Natural killer cell (primary cell): ENCODE data around the gene DUSP3. TPM values are rescaled to one million over a fixed set of nuclear protein-coding genes. Genes with fewer than 3 reads are reported as not detected.

Experiments
- ATAC-seq, 3 donors: fragments of 150-1000 bp in 2 of 3; fragments of 200-7000 bp in 1 of 3; cut with Tn5 transposase; 1 replicate in 1 of 3; 2 replicates in 2 of 3; pipeline ENCODE4 v1.10.0; 2021; ENCODE audit warnings: mild to moderate bottlenecking in 2 of 3, moderate library complexity in 2 of 3
- DNase-seq, 2 donors: peaks; one replicate each; pipeline versions ENCODE4 v3.0.0 to v3.0.0-alpha.2; 2013 to 2021; ENCODE audit warnings: mixed read lengths in 1 of 2
- H3K27ac ChIP-seq: one replicate; pipeline ENCODE4 v1.5.1; 2013; ENCODE audit warnings: mild to moderate bottlenecking, low read length
- H3K27me3 ChIP-seq: one replicate; pipeline ENCODE4 v1.6.1; 2013; ENCODE audit warnings: low read length; ENCODE audit not compliant: control insufficient read depth, insufficient read depth
- H3K36me3 ChIP-seq: one replicate; pipeline ENCODE4 v1.6.1; 2013; ENCODE audit warnings: low read length; ENCODE audit not compliant: control insufficient read depth, insufficient read depth
- H3K4me1 ChIP-seq: one replicate; pipeline ENCODE4 v1.6.1; 2013; ENCODE audit warnings: low read length; ENCODE audit not compliant: control insufficient read depth, insufficient read depth
- H3K4me3 ChIP-seq: one replicate; pipeline ENCODE4 v1.5.1; 2013; ENCODE audit warnings: low read length
- H3K9me3 ChIP-seq: one replicate; pipeline ENCODE4 v1.6.1; 2013; ENCODE audit warnings: low read length; ENCODE audit not compliant: control insufficient read depth, insufficient read depth
- H3K27ac Mint-ChIP-seq, 2 donors: one replicate each; pipeline ENCODE4 v1.8.0; 2022; ENCODE audit warnings: mild to moderate bottlenecking in 2 of 2, mixed read lengths in 2 of 2, moderate library complexity in 1 of 2
- H3K27me3 Mint-ChIP-seq, 2 donors: one replicate each; pipeline ENCODE4 v1.8.0; 2022; ENCODE audit warnings: low read depth in 2 of 2, mixed read lengths in 2 of 2
- H3K36me3 Mint-ChIP-seq: one replicate; pipeline ENCODE4 v1.8.0; 2022; ENCODE audit warnings: mixed read lengths
- H3K4me1 Mint-ChIP-seq, 2 donors: one replicate each; pipeline ENCODE4 v1.8.0; 2022; ENCODE audit warnings: mixed read lengths in 2 of 2
- H3K4me3 Mint-ChIP-seq: one replicate; pipeline ENCODE4 v1.8.0; 2022; ENCODE audit warnings: mild to moderate bottlenecking, moderate library complexity, mixed read lengths
- H3K9me3 Mint-ChIP-seq, 2 donors: one replicate each; pipeline ENCODE4 v1.8.0; 2022; ENCODE audit warnings: mixed read lengths in 2 of 2
- CTCF ChIP-seq: fragments of 200-600 bp; IDR thresholded peaks from one replicate; pipeline ENCODE4 v1.8.0; 2022; ENCODE audit warnings: antibody characterized with exemption
- WGBS: methylation state at CpG from one replicate; pipeline ENCODE4 v1.1.7; 2013; ENCODE audit warnings: missing lambda C conversion rate; ENCODE audit not compliant: insufficient coverage; 5-methylcytosine and 5-hydroxymethylcytosine counted together
- intact Hi-C: fragments of 100-400 bp; cut with micrococcal nuclease; formaldehyde crosslinking; loops from one replicate; pipeline ENCODE4 v1.14.2; 2022
- total RNA-seq, 4 donors: library from RNA; stranded (reverse); fragments of 120-200 nt in 1 of 4; gene quantifications; one replicate each; pipeline versions ENCODE4 v1.2.3 to v1.2.4, GENCODE V29; 2013 to 2022

Gene DUSP3
- total RNA-seq, 3 donors from 2014 or later (not counting 1 experiment from before 2014, with no cell fraction given) = 6.3 to 15.9 (median 12.9) TPM

GRCh38 chr17:43740541-43740940 is 38.2 kb downstream of the DUSP3 start:
- Histone ChIP-seq H3K27me3 (no peaks in the 10 kb centered on the region), H3K4me1 (no peaks in the 10 kb centered on the region), H3K4me3 (no peak overlapping the region), H3K36me3 (no peaks in the 10 kb centered on the region), H3K9me3 (no peaks in the 10 kb centered on the region), H3K27ac (no peak overlapping the region)
- Mint-ChIP-seq H3K9me3 (no peaks in the 10 kb centered on the region), H3K4me1 (no peaks in the 10 kb centered on the region), H3K4me3 (no peak overlapping the region), H3K27me3 (peaks cover 34 to 35% of the 10 kb centered on the region in 2 donors), H3K27ac (no peak overlapping the region), H3K36me3 (no peaks in the 10 kb centered on the region)
- 82% methylated on average over 4 of the region's 4 CpGs for WGBS
- no peak for TF ChIP-seq CTCF
- DNase-seq (no peak), ATAC-seq (no peak)
- intact Hi-C loops = no loop called here

GRCh38 chr17:43737722-43738121 is 41.1 kb downstream of the DUSP3 start:
- Histone ChIP-seq H3K4me1 (no peaks in the 10 kb centered on the region), H3K36me3 (no peaks in the 10 kb centered on the region), H3K27me3 (no peaks in the 10 kb centered on the region), H3K9me3 (peaks cover 3% of the 10 kb centered on the region), H3K4me3 (no peak overlapping the region), H3K27ac (no peak overlapping the region)
- Mint-ChIP-seq H3K9me3 (no peaks in the 10 kb centered on the region), H3K27ac (no peak overlapping the region), H3K36me3 (no peaks in the 10 kb centered on the region), H3K4me3 (no peak overlapping the region), H3K4me1 (no peaks in the 10 kb centered on the region), H3K27me3 (peaks cover 14 to 16% of the 10 kb centered on the region in 2 donors)
- 88% methylated on average over 2 of the region's 2 CpGs for WGBS
- no peak for DNase-seq
- intact Hi-C loops = no loop called here
- TF ChIP-seq CTCF = no peak
- no peak for ATAC-seq

GRCh38 chr17:43736389-43736788 is 42.4 kb downstream of the DUSP3 start:
- no peak for TF ChIP-seq CTCF
- Histone ChIP-seq H3K27me3 (no peaks in the 10 kb centered on the region), H3K4me3 (no peak overlapping the region), H3K36me3 (no peaks in the 10 kb centered on the region), H3K9me3 (peaks cover 3% of the 10 kb centered on the region), H3K27ac (no peak overlapping the region), H3K4me1 (no peaks in the 10 kb centered on the region)
- DNase-seq = no peak
- Mint-ChIP-seq H3K9me3 (no peaks in the 10 kb centered on the region), H3K27me3 (peaks cover 15 to 16% of the 10 kb centered on the region in 2 donors), H3K4me3 (no peak overlapping the region), H3K27ac (no peak overlapping the region), H3K4me1 (no peaks in the 10 kb centered on the region), H3K36me3 (no peaks in the 10 kb centered on the region)
- ATAC-seq = no peak
- intact Hi-C loops = no loop called here
- 94% methylated on average over 2 of the region's 2 CpGs for WGBS

- no peaks in the 10 kb centered on the region for H3K4me1 Mint-ChIP-seq
- 86% methylated on average over 5 of the region's 5 CpGs for WGBS
- no peak overlapping the region for H3K27ac Mint-ChIP-seq
Measured at GRCh38 chr17:43734376-43734775, 44.4 kb downstream of the DUSP3 start.

More at GRCh38 chr17:43734376-43734775, 44.4 kb downstream of the DUSP3 start:
- no peaks in the 10 kb centered on the region for H3K9me3 Mint-ChIP-seq
- ATAC-seq (no peak), DNase-seq (no peak)
- H3K4me3 ChIP-seq = no peak overlapping the region
- H3K36me3 ChIP-seq = no peaks in the 10 kb centered on the region
- H3K4me3 Mint-ChIP-seq = no peak overlapping the region
- no peaks in the 10 kb centered on the region for H3K27me3 ChIP-seq
- intact Hi-C loops = no loop called here
- peaks cover 3% of the 10 kb centered on the region for H3K9me3 ChIP-seq
- TF ChIP-seq CTCF = no peak
- H3K27me3 Mint-ChIP-seq = peaks cover 15 to 24% of the 10 kb centered on the region in 2 donors
- H3K36me3 Mint-ChIP-seq = no peaks in the 10 kb centered on the region
- no peaks in the 10 kb centered on the region for H3K4me1 ChIP-seq
- no peak overlapping the region for H3K27ac ChIP-seq
